Measurements from ENCODE around the gene CDH13.

Gene CDH13

DNA sequence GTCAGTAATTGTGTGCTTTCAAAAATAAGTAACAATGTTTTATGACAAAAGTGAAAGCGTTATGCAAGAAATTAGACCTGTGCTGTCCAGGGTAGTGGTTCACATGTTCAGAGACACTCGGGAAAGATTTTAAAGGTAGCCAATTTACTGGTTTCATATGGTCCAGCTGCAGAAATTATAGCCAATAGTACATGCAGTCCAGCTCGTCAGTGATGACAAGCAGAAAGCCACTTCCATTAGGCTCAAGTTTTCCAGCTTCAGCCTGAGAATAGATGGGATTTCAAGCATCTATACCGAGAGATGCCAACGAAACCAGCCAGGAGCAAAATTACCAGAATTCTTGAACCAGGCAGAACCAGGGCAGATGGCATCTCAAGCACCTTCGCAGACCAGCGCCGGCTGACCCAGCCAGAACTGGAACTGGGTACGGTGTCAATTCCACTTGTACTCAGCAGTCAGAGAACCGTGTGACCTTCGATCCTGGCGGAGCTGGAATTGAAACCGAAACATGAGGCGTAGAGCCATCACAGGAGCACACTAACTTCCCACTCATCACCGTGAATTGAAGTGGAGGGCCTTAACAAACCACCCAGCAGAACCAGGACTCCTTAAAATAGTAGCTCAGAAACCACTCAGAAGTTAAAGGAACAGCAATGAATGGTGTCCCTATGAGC lies 973.2 kb downstream of the CDH13 start:
- H3K27me3 ChIP-seq (ENCODE audit: low read depth, low read length), result peaks cover 16% of the 10 kb centered on the region

DNA sequence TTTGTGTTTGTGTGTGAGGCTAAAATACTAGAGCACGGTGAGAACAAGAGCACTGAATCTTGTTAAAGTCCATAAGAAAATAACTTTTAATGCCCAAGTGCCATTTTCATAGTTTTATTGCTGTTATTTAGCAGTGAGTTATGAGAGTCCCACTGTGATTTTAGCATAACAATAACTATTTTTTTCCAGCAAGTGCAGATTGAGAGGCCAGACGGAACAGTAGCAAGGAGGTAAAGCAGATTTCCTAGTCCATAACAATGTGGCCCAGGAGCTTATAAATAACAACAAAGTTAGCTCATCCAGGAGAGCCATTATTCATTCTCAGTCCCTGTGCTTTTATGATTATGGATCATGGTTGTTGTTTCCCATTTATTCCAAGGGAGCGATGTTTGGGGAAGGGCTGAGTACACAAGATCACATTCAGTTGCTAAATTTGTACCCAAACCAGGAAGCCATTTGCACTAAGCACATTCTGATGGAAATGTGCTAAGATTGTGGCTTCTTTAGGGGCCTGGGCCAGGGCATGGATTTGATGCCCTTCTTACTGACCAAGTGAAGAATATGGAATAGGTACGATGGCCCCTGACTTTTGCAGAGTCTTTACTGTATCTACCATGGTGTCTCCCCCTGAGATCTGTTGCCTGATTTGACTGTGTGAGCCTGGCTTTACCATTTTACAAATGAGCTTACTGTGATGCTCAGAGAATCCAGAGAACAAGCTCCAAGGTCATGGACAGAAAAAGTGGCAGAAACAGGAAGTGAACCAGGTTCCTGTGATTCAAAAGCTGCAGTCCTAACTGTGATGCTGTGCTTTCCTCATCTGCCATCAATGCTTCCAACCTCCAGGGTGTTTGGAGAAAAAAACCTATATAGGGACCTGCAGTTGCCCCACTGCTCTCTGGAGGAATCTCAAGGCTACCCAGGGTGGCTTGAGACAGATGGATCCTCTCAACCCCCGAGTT lies 976.3 kb downstream of the CDH13 start:
- Histone ChIP-seq H3K27ac (ENCODE audit: low read length) (no peak overlapping the region), H3K9ac (ENCODE audit: low read length) (no peak overlapping the region), H3K36me3 (replicated peaks; ENCODE audit: low read depth, low read length) (no peaks in the 10 kb centered on the region), H3K9me3 (ENCODE audit: insufficient read depth, low read length) (no peaks in the 10 kb centered on the region), H3K4me3 (ENCODE audit: low read length) (no peak overlapping the region), H3K4me2 (ENCODE audit: low read length) (no peak overlapping the region), H2AFZ (ENCODE audit: low read depth, low read length) (no peak overlapping the region), H3K79me2 (ENCODE audit: low read length) (no peaks in the 10 kb centered on the region), H3K27me3 (ENCODE audit: low read depth, low read length) (peaks cover 17% of the 10 kb centered on the region), H3K4me1 (ENCODE audit: low read length) (no peaks in the 10 kb centered on the region), H4K20me1 (ENCODE audit: insufficient read depth, low read length) (no peaks in the 10 kb centered on the region)
- no peak for TF ChIP-seq EZH2phosphoT487 (IDR thresholded peaks at IDR 0.05; ENCODE audit: low read depth)
- TF ChIP-seq, protein P1, sequence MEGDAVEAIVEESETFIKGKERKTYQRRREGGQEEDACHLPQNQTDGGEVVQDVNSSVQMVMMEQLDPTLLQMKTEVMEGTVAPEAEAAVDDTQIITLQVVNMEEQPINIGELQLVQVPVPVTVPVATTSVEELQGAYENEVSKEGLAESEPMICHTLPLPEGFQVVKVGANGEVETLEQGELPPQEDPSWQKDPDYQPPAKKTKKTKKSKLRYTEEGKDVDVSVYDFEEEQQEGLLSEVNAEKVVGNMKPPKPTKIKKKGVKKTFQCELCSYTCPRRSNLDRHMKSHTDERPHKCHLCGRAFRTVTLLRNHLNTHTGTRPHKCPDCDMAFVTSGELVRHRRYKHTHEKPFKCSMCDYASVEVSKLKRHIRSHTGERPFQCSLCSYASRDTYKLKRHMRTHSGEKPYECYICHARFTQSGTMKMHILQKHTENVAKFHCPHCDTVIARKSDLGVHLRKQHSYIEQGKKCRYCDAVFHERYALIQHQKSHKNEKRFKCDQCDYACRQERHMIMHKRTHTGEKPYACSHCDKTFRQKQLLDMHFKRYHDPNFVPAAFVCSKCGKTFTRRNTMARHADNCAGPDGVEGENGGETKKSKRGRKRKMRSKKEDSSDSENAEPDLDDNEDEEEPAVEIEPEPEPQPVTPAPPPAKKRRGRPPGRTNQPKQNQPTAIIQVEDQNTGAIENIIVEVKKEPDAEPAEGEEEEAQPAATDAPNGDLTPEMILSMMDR (IDR thresholded peaks at IDR 0.05; ENCODE audit: low read depth, low read length), result no peak

More for the DNA sequence above, 973.2 kb downstream of the CDH13 start:
- Histone ChIP-seq H3K4me2 (ENCODE audit: low read length) (no peak overlapping the region), H3K36me3 (replicated peaks; ENCODE audit: low read depth, low read length) (no peaks in the 10 kb centered on the region), H3K4me3 (ENCODE audit: low read length) (no peak overlapping the region), H3K79me2 (ENCODE audit: low read length) (no peaks in the 10 kb centered on the region), H3K4me1 (ENCODE audit: low read length) (no peaks in the 10 kb centered on the region), H4K20me1 (ENCODE audit: insufficient read depth, low read length) (no peaks in the 10 kb centered on the region), H3K9ac (ENCODE audit: low read length) (no peak overlapping the region), H2AFZ (ENCODE audit: low read depth, low read length) (no peak overlapping the region), H3K9me3 (ENCODE audit: insufficient read depth, low read length) (no peaks in the 10 kb centered on the region), H3K27ac (ENCODE audit: low read length) (no peak overlapping the region)
- no peak for TF ChIP-seq EZH2phosphoT487 (IDR thresholded peaks at IDR 0.05; ENCODE audit: low read depth)
- TF ChIP-seq, protein P1 (IDR thresholded peaks at IDR 0.05; ENCODE audit: low read depth, low read length), result no peak

DNA sequence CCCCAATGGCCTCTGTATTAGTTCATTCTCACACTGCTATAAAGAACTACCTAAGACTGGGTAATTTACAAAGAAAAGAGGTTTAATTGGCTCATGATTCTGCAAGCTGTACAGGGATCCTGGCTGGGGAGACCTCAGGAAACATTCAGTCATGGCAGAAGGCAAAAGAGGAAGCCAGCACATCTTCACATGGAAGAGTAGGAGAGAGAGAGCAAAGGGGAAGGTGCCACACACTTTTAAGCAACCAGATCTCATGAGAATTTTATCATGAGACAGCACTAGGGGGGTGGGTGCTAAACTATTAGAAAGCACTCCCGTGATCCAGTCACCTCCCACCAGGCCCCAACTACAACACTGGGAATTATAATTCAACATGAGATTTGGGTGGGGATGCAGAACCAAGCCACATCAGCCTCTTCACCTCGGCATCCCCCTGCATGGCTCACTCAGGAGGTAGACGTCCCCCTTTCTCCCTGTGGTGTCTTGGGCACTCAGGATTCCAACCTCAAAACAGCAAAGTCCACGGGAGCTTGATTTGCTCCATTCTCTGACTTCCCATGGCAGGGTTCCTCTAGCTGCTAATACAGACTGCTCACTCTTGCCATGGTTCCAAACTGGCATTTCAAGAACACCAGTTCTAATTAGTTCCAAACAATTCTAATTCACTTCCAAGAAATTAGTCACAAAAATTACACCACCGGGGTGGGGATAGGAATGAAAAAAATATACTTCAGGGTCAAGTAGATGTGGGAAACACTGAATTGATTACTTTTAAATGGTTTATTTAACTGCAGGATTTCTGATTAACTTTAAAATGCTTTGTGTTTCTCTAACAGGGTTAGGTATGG lies 977.2 kb downstream of the CDH13 start:
- Histone ChIP-seq H3K27me3 (ENCODE audit: low read depth, low read length) (peaks cover 14% of the 10 kb centered on the region), H3K27ac (ENCODE audit: low read length) (no peak overlapping the region), H3K9ac (ENCODE audit: low read length) (no peak overlapping the region), H4K20me1 (ENCODE audit: insufficient read depth, low read length) (no peaks in the 10 kb centered on the region), H3K4me3 (ENCODE audit: low read length) (no peak overlapping the region), H3K4me1 (ENCODE audit: low read length) (no peaks in the 10 kb centered on the region), H3K79me2 (ENCODE audit: low read length) (no peaks in the 10 kb centered on the region), H3K4me2 (ENCODE audit: low read length) (no peak overlapping the region), H2AFZ (ENCODE audit: low read depth, low read length) (no peak overlapping the region), H3K9me3 (ENCODE audit: insufficient read depth, low read length) (no peaks in the 10 kb centered on the region), H3K36me3 (replicated peaks; ENCODE audit: low read depth, low read length) (no peaks in the 10 kb centered on the region)
- TF ChIP-seq EZH2phosphoT487 (IDR thresholded peaks at IDR 0.05; ENCODE audit: low read depth), result no peak
- TF ChIP-seq, protein P1 (IDR thresholded peaks at IDR 0.05; ENCODE audit: low read depth, low read length), result no peak

Measured in OCI-LY3 (cell line).